Right cardiac atrium (tissue), 5 donors: ENCODE results near the gene ATAD3A. TPM values are rescaled to one million over a fixed set of nuclear protein-coding genes. Genes with fewer than 3 reads are reported as not detected.
A peak's percentile ranks its signal among the peaks of the same experiment; 100 is the strongest.
"Not testable (repeated sequence)": the region's sequence is repeated elsewhere in the genome, so short reads cannot be mapped to it uniquely, and the experiment has no call there.

Experiments
- ATAC-seq, 2 donors: fragments of 200-7000 bp; cut with Tn5 transposase; one replicate each; pipeline versions ENCODE4 v1.8.0 to v1.9.1; 2020; ENCODE audit warnings: moderate library complexity in 2 of 2, mild to moderate bottlenecking in 1 of 2
- DNase-seq, 3 donors: peaks; one replicate each; pipeline ENCODE4 v3.0.0-alpha.2; 2020
- H3K27ac ChIP-seq: one replicate; pipeline ENCODE4 v1.5.1; 2013; ENCODE audit warnings: mild to moderate bottlenecking, low read length, control low read depth, moderate library complexity
- H3K27me3 ChIP-seq: one replicate; pipeline ENCODE4 v1.6.1; 2013; ENCODE audit not compliant: control insufficient read depth, insufficient read depth
- H3K4me1 ChIP-seq: one replicate; pipeline ENCODE4 v1.6.1; 2013; ENCODE audit warnings: low read length; ENCODE audit not compliant: control insufficient read depth, insufficient read depth
- H3K4me3 ChIP-seq: one replicate; pipeline ENCODE4 v1.5.1; 2013; ENCODE audit warnings: low read length, control low read depth
- H3K9me3 ChIP-seq: one replicate; pipeline ENCODE4 v1.6.1; 2013; ENCODE audit warnings: low read length; ENCODE audit not compliant: control insufficient read depth
- WGBS: extraction: QIAGEN DNeasy Blood & Tissue Kit; methylation state at CpG from one replicate; pipeline ENCODE4 v1.1.7; 2013; 5-methylcytosine and 5-hydroxymethylcytosine counted together
- intact Hi-C, 4 donors: fragments of 100-400 bp; cut with DNase I; formaldehyde crosslinking; loops; one replicate each; pipeline versions ENCODE4 v1.11.0 to v1.14.0; 2022 to 2023
- polyA plus RNA-seq: library from polyadenylated mRNA; stranded (reverse); fragments of 200-250 nt; gene quantifications from one replicate; pipeline ENCODE4 v1.2.3, GENCODE V29; 2013
- total RNA-seq, 4 donors: library from RNA; stranded (reverse); fragmentation: NEBNext Ultra II Directional; extraction: Animal tissue kit (Norgen Biotek cat#: 25700); gene quantifications; one replicate each; pipeline ENCODE4 v1.2.1, GENCODE V29; 2021
- donor health status: healthy with polysubstance abuse.
- donor health status: DM: no; HTN: yes; CAD: no.
- donor health status: DM: no; HTN: no; CAD: no.
- donor health status: DM: no; HTN: yes; CAD: no; lungs with severe emphysema.
- donor health status: DM: yes; HTN: yes; CAD: no.

Gene ATAD3A
- total and polyA plus RNA-seq, 5 donors: 13.6 to 20.1 (median 16.0) TPM

- ATAC-seq, intact Hi-C loops, H3K27me3 ChIP-seq, H3K9me3 ChIP-seq, H3K4me1 ChIP-seq, H3K4me3 ChIP-seq, H3K27ac ChIP-seq: not testable (repeated sequence)
- DNase-seq: peak in 1 of 3 donors; percentile 47
- 94% methylated on average over 25 of the region's 30 CpGs for WGBS
These were observed 12.9 kb downstream of the ATAD3A start for GRCh38 chr1:1524750-1525383.

GRCh38 chr1:1526476-1526875 lies 14.5 kb downstream of the ATAD3A start:
- H3K4me1 ChIP-seq, H3K9me3 ChIP-seq, H3K4me3 ChIP-seq, ATAC-seq, H3K27ac ChIP-seq, DNase-seq, intact Hi-C loops, H3K27me3 ChIP-seq: not testable (repeated sequence)
- WGBS: 93% methylated on average over 19 of the region's 21 CpGs

DNA sequence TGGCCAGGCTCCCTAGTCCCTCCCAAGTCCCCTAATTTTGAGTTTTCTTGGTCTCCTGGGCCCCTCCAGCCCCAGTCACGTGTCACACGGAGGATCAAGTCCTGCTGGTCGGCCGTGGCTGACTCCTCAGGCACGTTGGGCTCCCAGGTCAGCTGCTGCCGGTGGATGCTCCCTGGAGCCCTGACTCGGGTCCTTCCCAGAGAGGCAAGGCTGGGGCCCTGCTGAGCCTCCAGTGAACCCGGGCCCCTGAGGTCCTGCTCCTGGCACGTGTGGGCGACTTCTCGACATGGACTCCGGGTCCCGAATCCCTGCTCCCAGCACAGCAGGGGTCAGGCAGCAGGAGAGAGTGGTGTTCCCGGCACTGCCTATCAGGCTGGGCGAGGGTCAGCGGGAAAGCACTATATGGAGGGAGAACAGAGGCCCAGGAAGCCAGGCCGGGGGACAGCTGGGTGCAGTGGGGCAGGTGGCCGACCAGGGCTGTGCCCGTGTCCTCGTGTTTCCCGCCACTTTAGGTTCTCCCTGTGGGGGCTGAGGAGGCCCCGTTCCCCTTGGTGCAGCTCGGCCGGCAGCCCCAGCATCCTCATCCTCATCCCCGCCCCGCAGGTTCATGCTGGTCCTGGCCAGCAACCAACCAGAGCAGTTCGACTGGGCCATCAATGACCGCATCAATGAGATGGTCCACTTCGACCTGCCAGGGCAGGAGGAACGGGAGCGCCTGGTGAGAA lies 15.3 kb downstream of the ATAD3A start:
- WGBS: 92% methylated on average over 31 of the region's 31 CpGs
- Histone ChIP-seq H3K27ac (no peak overlapping the region), H3K27me3 (no peaks in the 10 kb centered on the region), H3K9me3 (no peaks in the 10 kb centered on the region), H3K4me3 (no peak overlapping the region), H3K4me1 (no peaks in the 10 kb centered on the region)
- intact Hi-C loops: no loop called here
- DNase-seq (no peak), ATAC-seq (no peak)

DNA sequence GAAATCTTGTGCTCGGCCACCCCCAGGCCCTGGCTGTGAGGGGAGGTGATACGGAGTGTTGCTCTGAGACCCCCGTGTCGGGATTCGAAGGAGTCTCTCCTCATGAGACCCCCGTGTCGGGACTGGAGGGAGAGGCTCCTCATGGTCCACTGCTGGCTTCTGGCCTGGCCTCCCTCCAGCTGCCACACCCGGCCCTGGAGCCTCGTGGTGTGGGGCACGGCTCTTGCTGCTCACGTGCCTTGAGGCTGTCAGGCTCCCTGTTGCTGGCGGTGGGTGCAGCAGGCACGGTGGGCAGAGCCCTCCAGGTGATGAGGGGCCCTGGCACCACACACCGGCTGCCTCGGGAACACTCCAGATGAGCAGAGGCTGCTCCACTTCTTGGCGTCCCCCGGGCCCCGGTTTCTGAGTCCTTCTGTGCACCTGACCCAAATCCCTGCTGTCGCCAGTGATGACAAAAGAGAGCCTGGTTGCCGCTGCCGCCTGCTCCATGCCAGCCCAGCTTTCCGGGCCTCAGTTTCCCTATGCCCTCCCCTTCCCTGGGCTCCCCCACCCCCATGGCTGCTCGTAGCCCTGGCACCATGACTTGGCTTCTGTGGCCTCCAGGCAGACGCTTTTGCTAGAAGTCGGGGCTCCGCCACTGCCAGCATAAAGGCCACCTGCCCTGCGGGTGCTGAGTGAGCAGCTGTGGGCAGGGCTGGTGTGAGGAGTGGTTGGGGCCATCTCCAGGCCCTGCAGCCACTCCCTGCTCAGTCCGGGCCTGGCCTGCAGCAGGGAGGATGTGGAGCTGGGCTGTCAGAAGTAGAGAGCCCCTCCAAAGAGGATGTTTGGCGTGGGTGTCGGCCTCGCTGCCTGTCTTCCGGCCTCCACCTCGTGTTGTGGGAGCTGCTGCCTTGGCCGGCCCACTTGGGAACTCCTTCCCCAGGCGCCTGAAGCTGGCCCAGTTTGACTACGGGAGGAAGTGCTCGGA lies 16.6 kb downstream of the ATAD3A start:
- intact Hi-C loops: no loop called here
- WGBS: 83% methylated on average over 37 of the region's 37 CpGs
- DNase-seq (peak in 1 of 3 donors; percentile 51), ATAC-seq (peak in 1 of 2 donors; percentile 26)
- Histone ChIP-seq H3K27me3 (no peaks in the 10 kb centered on the region), H3K27ac (no peak overlapping the region), H3K4me3 (no peak overlapping the region), H3K9me3 (no peaks in the 10 kb centered on the region), H3K4me1 (no peaks in the 10 kb centered on the region)

GRCh38 chr1:1529321-1529720 lies 17.4 kb downstream of the ATAD3A start:
- Histone ChIP-seq H3K27me3 (no peaks in the 10 kb centered on the region), H3K27ac (no peak overlapping the region), H3K4me1 (no peaks in the 10 kb centered on the region), H3K9me3 (no peaks in the 10 kb centered on the region), H3K4me3 (no peak overlapping the region)
- intact Hi-C loops: no loop called here
- 95% methylated on average over 15 of the region's 18 CpGs for WGBS
- DNase-seq (no peak), ATAC-seq (no peak)

- Histone ChIP-seq H3K4me3 (no peak overlapping the region), H3K9me3 (no peaks in the 10 kb centered on the region), H3K27me3 (no peaks in the 10 kb centered on the region), H3K4me1 (no peaks in the 10 kb centered on the region), H3K27ac (no peak overlapping the region)
- DNase-seq: no peak
- ATAC-seq: no peak
- WGBS: 98% methylated on average over 8 of the region's 8 CpGs
- intact Hi-C loops: no loop called here
These were observed 18.0 kb downstream of the ATAD3A start for GRCh38 chr1:1529936-1530335.

- Histone ChIP-seq H3K4me1 (no peaks in the 10 kb centered on the region), H3K27me3 (no peaks in the 10 kb centered on the region), H3K9me3 (no peaks in the 10 kb centered on the region), H3K4me3 (no peak overlapping the region), H3K27ac (no peak overlapping the region)
- intact Hi-C loops: no loop called here
- ATAC-seq (no peak), DNase-seq (no peak)
- 93% methylated on average over 4 of the region's 4 CpGs for WGBS
These were observed 20.0 kb downstream of the ATAD3A start for GRCh38 chr1:1531947-1532346.

GRCh38 chr1:1533176-1533893 lies 21.4 kb downstream of the ATAD3A start:
- H3K27ac ChIP-seq, H3K27me3 ChIP-seq, H3K4me1 ChIP-seq, intact Hi-C loops, H3K4me3 ChIP-seq, H3K9me3 ChIP-seq: not testable (repeated sequence)
- 61% methylated on average over 20 of the region's 22 CpGs for WGBS
- ATAC-seq: peak; percentile 43 to 46
- DNase-seq: peak in 1 of 3 donors; percentile 61

- H3K4me1 ChIP-seq, H3K27ac ChIP-seq, H3K27me3 ChIP-seq, DNase-seq, H3K4me3 ChIP-seq, ATAC-seq, intact Hi-C loops, H3K9me3 ChIP-seq: not testable (repeated sequence)
- 76% methylated on average over 18 of the region's 18 CpGs for WGBS
These were observed 21.9 kb downstream of the ATAD3A start for GRCh38 chr1:1533894-1534291.

GRCh38 chr1:1534401-1535154 lies 22.6 kb downstream of the ATAD3A start:
- H3K27ac ChIP-seq: no peak overlapping the region
- ATAC-seq: no peak
- WGBS: 89% methylated on average over 31 of the region's 31 CpGs

More at GRCh38 chr1:1534401-1535154, 22.6 kb downstream of the ATAD3A start:
- no peak overlapping the region for H3K4me3 ChIP-seq
- no peaks in the 10 kb centered on the region for H3K27me3 ChIP-seq
- DNase-seq: peak in 1 of 3 donors; percentile 53
- intact Hi-C loops: no loop called here
- H3K9me3 ChIP-seq: no peaks in the 10 kb centered on the region
- peaks cover 2% of the 10 kb centered on the region for H3K4me1 ChIP-seq
